PC-9 (cell line): ENCODE data around the gene ABHD3. TPM values are rescaled to one million over a fixed set of nuclear protein-coding genes. Genes with fewer than 3 reads are reported as not detected.
"Not testable (repeated sequence)": the region's sequence is repeated elsewhere in the genome, so short reads cannot be mapped to it uniquely, and the experiment has no call there.

ENCODE experiments used
- BruUV-seq: library from RNA; stranded (reverse); fragments of 400-500 nt; replicated peaks from 2 replicates; lab custom pipeline; 2021; lab: Mats Ljungman, UMichigan
- CTCF ChIA-PET: fragments of 300-600 bp; sonication (Branson Sonifier 250); formaldehyde crosslinking; loops from one replicate; lab custom pipeline; 2022; ENCODE audit warnings: antibody characterized with exemption; lab: Charles Lee
- POLR2A ChIA-PET: fragments of 300-600 bp; sonication (Branson Sonifier 250); formaldehyde crosslinking; loops from one replicate; lab custom pipeline; 2022; ENCODE audit warnings: antibody characterized with exemption; ENCODE audit not compliant: unreplicated experiment; lab: Charles Lee
- DNase-seq, 2 experiments: peaks; one replicate each; pipeline versions ENCODE4 v3.0.0 to v3.0.0-alpha.2; 2015 to 2022; ENCODE audit warnings: mixed read lengths in 1 of 2
- H2AFZ ChIP-seq: fragments of 200-600 bp; sonication (generic); 2 replicates; pipeline ENCODE4 v1.8.1; 2017; ENCODE audit warnings: antibody characterized with exemption
- H3F3A ChIP-seq: fragments of 200-600 bp; sonication (generic); 2 replicates; pipeline ENCODE4 v1.8.1; 2017; ENCODE audit warnings: antibody characterized with exemption, mild to moderate bottlenecking, low read depth; ENCODE audit not compliant: insufficient read depth
- H3K27ac ChIP-seq: fragments of 200-600 bp; sonication (generic); 2 replicates; pipeline ENCODE4 v1.6.1; 2016; ENCODE audit warnings: mixed run types
- H3K27me3 ChIP-seq: fragments of 200-600 bp; sonication (generic); 2 replicates; pipeline ENCODE4 v1.6.1; 2016; ENCODE audit warnings: low read depth, mixed run types; ENCODE audit not compliant: insufficient read depth
- H3K36me3 ChIP-seq: fragments of 200-600 bp; sonication (generic); 2 replicates; pipeline ENCODE4 v1.6.1; 2016; ENCODE audit warnings: low read depth, mixed run types
- H3K4me1 ChIP-seq: fragments of 200-600 bp; sonication (generic); replicated peaks from 2 replicates; pipeline ENCODE4 v1.6.1; 2016; ENCODE audit warnings: mixed run types; ENCODE audit not compliant: insufficient read depth
- H3K4me2 ChIP-seq: fragments of 200-600 bp; sonication (generic); 2 replicates; pipeline ENCODE4 v1.6.1; 2017; ENCODE audit warnings: mixed run types
- H3K4me3 ChIP-seq: fragments of 200-600 bp; sonication (generic); 2 replicates; pipeline ENCODE4 v1.6.1; 2016; ENCODE audit warnings: mixed run types
- H3K79me2 ChIP-seq: fragments of 200-600 bp; sonication (generic); 2 replicates; pipeline ENCODE4 v1.6.1; 2017; ENCODE audit warnings: low read depth, mixed run types
- H3K9me2 ChIP-seq: fragments of 200-600 bp; sonication (generic); 2 replicates; pipeline ENCODE4 v1.8.1; 2017; ENCODE audit warnings: mild to moderate bottlenecking; ENCODE audit not compliant: insufficient read depth
- H3K9me3 ChIP-seq: fragments of 200-600 bp; sonication (generic); 2 replicates; pipeline ENCODE4 v1.8.1; 2016; ENCODE audit warnings: low read depth; ENCODE audit not compliant: insufficient read depth
- H4K20me1 ChIP-seq: fragments of 200-600 bp; sonication (generic); 2 replicates; pipeline ENCODE4 v1.8.1; 2017; ENCODE audit not compliant: insufficient read depth
- CTCF ChIP-seq: fragments of 200-600 bp; sonication (generic); conservative IDR thresholded peaks from 2 replicates; pipeline ENCODE4 v1.6.1; 2017; ENCODE audit warnings: mixed run types, antibody characterized with exemption, mild to moderate bottlenecking, moderate library complexity
- EZH2 ChIP-seq: fragments of 200-600 bp; sonication (generic); IDR thresholded peaks from 2 replicates; pipeline ENCODE4 v1.8.0; 2017; ENCODE audit warnings: antibody characterized with exemption, low read depth
- intact Hi-C: fragments of 100-400 bp; cut with micrococcal nuclease; formaldehyde crosslinking; loops from one replicate; pipeline ENCODE4 v1.10.0; 2022; ENCODE audit not compliant: unreplicated experiment
- total RNA-seq: library from RNA; stranded (reverse); gene quantifications from 2 replicates; pipeline ENCODE4 v1.2.3, GENCODE V29; 2021

Gene ABHD3
- total RNA-seq, 1 experiment from 2014 or later, result 33.7 TPM

GRCh38 chr18:21612125-21613039 lies 92.2 kb downstream of the ABHD3 start, which contains the start of gene SNRPD1:
TSS of gene SNRPD1 (plus strand) at chr18:21612314. CDS start at chr18:21612430, 116 bp downstream.
- H2AFZ ChIP-seq, result peak within 1 kb of the TSS; percentile 77
- TSS peak; percentile 56 for BruUV-seq
- ChIA-PET CTCF (interaction anchor here (0.6 to 1.6 kb wide), 3 partner anchors 10 to 28 kb away, joined by 6 to 10 read pairs (median 10); no protein-coding TSS in a partner anchor), POLR2A (no interaction called here)
- H3K36me3 ChIP-seq, result peaks cover 4% of the 10 kb centered on the region; the same call in 1 of the 2 replicates
- H3F3A ChIP-seq, result 0 out of 2 replicates have a peak, but pooled peaks cover 5% of the 10 kb centered on the region
- peak; percentile 69 to 87 for DNase-seq
- peaks cover 12% of the 10 kb centered on the region; the same call in 1 of the 2 replicates for H3K4me1 ChIP-seq
- H3K27ac ChIP-seq, result peak within 1 kb of the TSS; percentile 75
- H4K20me1 ChIP-seq, result peaks cover 18% of the 10 kb centered on the region
- intact Hi-C loops, result loop anchor here (10.0 kb wide), 1 partner anchor 132 kb away; the partner anchor contains the start of gene MIB1
- TF ChIP-seq CTCF (peak; percentile 80), EZH2 (no peak)
- H3K4me2 ChIP-seq, result peak within 1 kb of the TSS; percentile 81
- no peaks in the 10 kb centered on the region for H3K27me3 ChIP-seq
- H3K79me2 ChIP-seq, result peaks cover 53% of the 10 kb centered on the region
- no peaks in the 10 kb centered on the region for H3K9me3 ChIP-seq
- peak within 1 kb of the TSS; percentile 83 for H3K4me3 ChIP-seq
- H3K9me2 ChIP-seq, result no peaks in the 10 kb centered on the region

GRCh38 chr18:21611401-21612124 lies 93.0 kb downstream of the ABHD3 start:
- H3K9me2 ChIP-seq, POLR2A ChIA-PET, H3K36me3 ChIP-seq, H3K27me3 ChIP-seq, H3K9me3 ChIP-seq, H3F3A ChIP-seq, DNase-seq: not testable (repeated sequence)
- Histone ChIP-seq H3K4me2 (peak overlapping the region; percentile 81), H3K27ac (peak overlapping the region; percentile 75), H3K79me2 (peaks cover 45% of the 10 kb centered on the region), H4K20me1 (peaks cover 11% of the 10 kb centered on the region), H3K4me1 (peaks cover 12% of the 10 kb centered on the region; the same call in 1 of the 2 replicates), H3K4me3 (peak overlapping the region; percentile 83), H2AFZ (peak overlapping the region; percentile 77; the same call in 1 of the 2 replicates)
- CTCF ChIA-PET, result interaction anchor here (0.6 to 1.6 kb wide), 2 partner anchors 9 to 10 kb away, joined by 10 read pairs; no protein-coding TSS in a partner anchor
- intact Hi-C loops, result loop anchor here (10.0 kb wide), 1 partner anchor 133 kb away; the partner anchor contains the start of gene MIB1
- BruUV-seq, result TSS peak; percentile 21

- Histone ChIP-seq H3K4me2 (no peak overlapping the region), H3K9me3 (no peaks in the 10 kb centered on the region), H3F3A (peaks cover 6% of the 10 kb centered on the region), H3K4me1 (no peaks in the 10 kb centered on the region), H3K79me2 (no peaks in the 10 kb centered on the region), H3K27ac (no peak overlapping the region), H3K27me3 (no peaks in the 10 kb centered on the region), H2AFZ (no peak overlapping the region), H4K20me1 (no peaks in the 10 kb centered on the region), H3K36me3 (no peaks in the 10 kb centered on the region), H3K9me2 (no peaks in the 10 kb centered on the region), H3K4me3 (no peak overlapping the region)
- no peak for DNase-seq
- intact Hi-C loops, result loop anchor here (10.0 kb wide), 1 partner anchor 410 kb away; no protein-coding TSS in a partner anchor
- ChIA-PET POLR2A (no interaction called here), CTCF (no interaction called here)
- no peak for TF ChIP-seq CTCF
- TF ChIP-seq EZH2, result no peak
- BruUV-seq, result no TSS peak
These were observed 99.4 kb downstream of the ABHD3 start for GRCh38 chr18:21605213-21605612.
